ENCODE results near the gene FRMPD2. TPM values are rescaled to one million over a fixed set of nuclear protein-coding genes. Genes with fewer than 3 reads are reported as not detected.

FRMPD2 gene
- total and polyA plus RNA-seq, 2 experiments from 2014 or later, result 0.10 to 0.30 TPM

GRCh38 chr10:48299066-48299465 lies 24.6 kb upstream of the FRMPD2 start:
- Histone ChIP-seq H3K4me1 (ENCODE audit: insufficient read depth) (no peaks in the 10 kb centered on the region), H3K4me2 (no peak overlapping the region), H3K27me3 (no peaks in the 10 kb centered on the region), H3K36me3 (replicated peaks; ENCODE audit: insufficient read depth, low read depth) (no peaks in the 10 kb centered on the region), H2AFZ (no peak overlapping the region), H4K20me1 (ENCODE audit: insufficient read depth, poor library complexity, severe bottlenecking) (no peaks in the 10 kb centered on the region), H3K27ac (no peak overlapping the region), H3K4me3 (no peak overlapping the region), H3K9me2 (replicated peaks; ENCODE audit: insufficient read depth) (no peaks in the 10 kb centered on the region), H3K9me3 (ENCODE audit: low read depth) (no peaks in the 10 kb centered on the region), H3K79me2 (no peaks in the 10 kb centered on the region)
- no peak for TF ChIP-seq EZH2phosphoT487 (IDR thresholded peaks at IDR 0.05; ENCODE audit: low read depth, severe bottlenecking, unreplicated experiment)
- TF ChIP-seq, protein P1, sequence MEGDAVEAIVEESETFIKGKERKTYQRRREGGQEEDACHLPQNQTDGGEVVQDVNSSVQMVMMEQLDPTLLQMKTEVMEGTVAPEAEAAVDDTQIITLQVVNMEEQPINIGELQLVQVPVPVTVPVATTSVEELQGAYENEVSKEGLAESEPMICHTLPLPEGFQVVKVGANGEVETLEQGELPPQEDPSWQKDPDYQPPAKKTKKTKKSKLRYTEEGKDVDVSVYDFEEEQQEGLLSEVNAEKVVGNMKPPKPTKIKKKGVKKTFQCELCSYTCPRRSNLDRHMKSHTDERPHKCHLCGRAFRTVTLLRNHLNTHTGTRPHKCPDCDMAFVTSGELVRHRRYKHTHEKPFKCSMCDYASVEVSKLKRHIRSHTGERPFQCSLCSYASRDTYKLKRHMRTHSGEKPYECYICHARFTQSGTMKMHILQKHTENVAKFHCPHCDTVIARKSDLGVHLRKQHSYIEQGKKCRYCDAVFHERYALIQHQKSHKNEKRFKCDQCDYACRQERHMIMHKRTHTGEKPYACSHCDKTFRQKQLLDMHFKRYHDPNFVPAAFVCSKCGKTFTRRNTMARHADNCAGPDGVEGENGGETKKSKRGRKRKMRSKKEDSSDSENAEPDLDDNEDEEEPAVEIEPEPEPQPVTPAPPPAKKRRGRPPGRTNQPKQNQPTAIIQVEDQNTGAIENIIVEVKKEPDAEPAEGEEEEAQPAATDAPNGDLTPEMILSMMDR (IDR thresholded peaks at IDR 0.05; ENCODE audit: poor library complexity), result no peak
- no peak for TF ChIP-seq EZH2 (IDR thresholded peaks at IDR 0.05; ENCODE audit: borderline replicate concordance)
- no peak for DNase-seq (ENCODE audit: low spot score)
- 57% methylated on average over 7 of the region's 7 CpGs for WGBS (ENCODE audit: low lambda C conversion rate, missing lambda C conversion rate)

- no peak for TF ChIP-seq EZH2 (IDR thresholded peaks at IDR 0.05; ENCODE audit: borderline replicate concordance)
- TF ChIP-seq, protein P1 (IDR thresholded peaks at IDR 0.05; ENCODE audit: poor library complexity), result no peak
- TF ChIP-seq EZH2phosphoT487 (IDR thresholded peaks at IDR 0.05; ENCODE audit: low read depth, severe bottlenecking, unreplicated experiment), result no peak
- no peaks in the 10 kb centered on the region for H3K79me2 ChIP-seq
- no peaks in the 10 kb centered on the region for H4K20me1 ChIP-seq (ENCODE audit: insufficient read depth, poor library complexity, severe bottlenecking)
- no peak overlapping the region for H3K4me2 ChIP-seq
- DNase-seq (ENCODE audit: low spot score), result no peak
- H3K4me1 ChIP-seq (ENCODE audit: insufficient read depth), result no peaks in the 10 kb centered on the region
- no peaks in the 10 kb centered on the region for H3K36me3 ChIP-seq (replicated peaks; ENCODE audit: insufficient read depth, low read depth)
- no peak overlapping the region for H3K27ac ChIP-seq
- H3K9me3 ChIP-seq (ENCODE audit: low read depth), result no peaks in the 10 kb centered on the region
- H2AFZ ChIP-seq, result no peak overlapping the region
- no peak overlapping the region for H3K4me3 ChIP-seq
- no peaks in the 10 kb centered on the region for H3K27me3 ChIP-seq
- 76% methylated on average over 4 of the region's 4 CpGs for WGBS (ENCODE audit: low lambda C conversion rate, missing lambda C conversion rate)
- no peaks in the 10 kb centered on the region for H3K9me2 ChIP-seq (replicated peaks; ENCODE audit: insufficient read depth)
Observed at GRCh38 chr10:48296576-48297098, 22.1 kb upstream of the FRMPD2 start.

DNA sequence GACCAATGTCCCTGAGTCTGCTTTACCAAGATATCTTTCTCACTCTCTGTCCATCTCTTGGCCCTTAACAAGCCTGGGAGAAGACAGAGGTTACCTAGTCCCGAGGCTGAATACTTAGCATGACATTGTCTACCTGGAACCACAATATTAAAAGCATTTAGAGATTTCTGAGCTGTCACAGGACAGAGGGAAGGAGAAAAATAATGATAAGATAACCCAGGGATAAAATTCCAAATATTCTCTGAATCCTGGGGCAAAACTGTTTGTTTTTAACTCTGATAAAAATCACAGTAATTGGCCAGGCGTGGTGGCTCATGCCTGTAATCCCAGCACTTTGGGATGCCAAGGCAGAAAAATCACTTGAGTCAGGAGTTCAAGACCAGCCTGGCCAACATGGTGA lies 19.9 kb upstream of the FRMPD2 start:
- no peaks in the 10 kb centered on the region for H3K27me3 ChIP-seq
- no peak overlapping the region for H3K4me3 ChIP-seq
- WGBS (ENCODE audit: low lambda C conversion rate, missing lambda C conversion rate), result 78% methylated on average over 2 of the region's 2 CpGs
- H3K79me2 ChIP-seq, result no peaks in the 10 kb centered on the region
- H3K4me1 ChIP-seq (ENCODE audit: insufficient read depth), result no peaks in the 10 kb centered on the region
- no peak for DNase-seq (ENCODE audit: low spot score)
- TF ChIP-seq, protein P1 (IDR thresholded peaks at IDR 0.05; ENCODE audit: poor library complexity), result no peak
- no peak for TF ChIP-seq EZH2phosphoT487 (IDR thresholded peaks at IDR 0.05; ENCODE audit: low read depth, severe bottlenecking, unreplicated experiment)
- no peaks in the 10 kb centered on the region for H3K9me3 ChIP-seq (ENCODE audit: low read depth)
- no peaks in the 10 kb centered on the region for H4K20me1 ChIP-seq (ENCODE audit: insufficient read depth, poor library complexity, severe bottlenecking)
- H3K36me3 ChIP-seq (replicated peaks; ENCODE audit: insufficient read depth, low read depth), result no peaks in the 10 kb centered on the region
- no peaks in the 10 kb centered on the region for H3K9me2 ChIP-seq (replicated peaks; ENCODE audit: insufficient read depth)
- no peak overlapping the region for H2AFZ ChIP-seq
- no peak overlapping the region for H3K27ac ChIP-seq
- no peak overlapping the region for H3K4me2 ChIP-seq

GRCh38 chr10:48292616-48293015 lies 18.1 kb upstream of the FRMPD2 start:
- WGBS (ENCODE audit: low lambda C conversion rate, missing lambda C conversion rate), result 94% methylated on average over 3 of the region's 3 CpGs
- Histone ChIP-seq H3K27me3 (no peaks in the 10 kb centered on the region), H3K9me3 (ENCODE audit: low read depth) (no peaks in the 10 kb centered on the region), H4K20me1 (ENCODE audit: insufficient read depth, poor library complexity, severe bottlenecking) (no peaks in the 10 kb centered on the region), H3K4me3 (no peak overlapping the region), H3K27ac (no peak overlapping the region), H3K36me3 (replicated peaks; ENCODE audit: insufficient read depth, low read depth) (no peaks in the 10 kb centered on the region), H3K4me1 (ENCODE audit: insufficient read depth) (peaks cover 6% of the 10 kb centered on the region), H2AFZ (no peak overlapping the region), H3K9me2 (replicated peaks; ENCODE audit: insufficient read depth) (no peaks in the 10 kb centered on the region), H3K79me2 (no peaks in the 10 kb centered on the region), H3K4me2 (no peak overlapping the region)
- TF ChIP-seq EZH2 (IDR thresholded peaks at IDR 0.05; ENCODE audit: borderline replicate concordance) (no peak), EZH2phosphoT487 (IDR thresholded peaks at IDR 0.05; ENCODE audit: low read depth, severe bottlenecking, unreplicated experiment) (no peak)
- TF ChIP-seq, protein P1 (IDR thresholded peaks at IDR 0.05; ENCODE audit: poor library complexity), result no peak
- DNase-seq (ENCODE audit: low spot score), result no peak

Data from hepatocyte (in vitro differentiated cells).